HG03060 (cell line): ENCODE data around the gene TUBA1A.
"Not testable (repeated sequence)": the region's sequence is repeated elsewhere in the genome, so short reads cannot be mapped to it uniquely, and the experiment has no call there.

Experiments
- ATAC-seq: cut with Tn5 transposase; IDR thresholded peaks from one replicate; pipeline ENCODE4 v1.9.1; 2021; ENCODE audit warnings: low read depth, moderate number of reproducible peaks; ENCODE audit not compliant: unreplicated experiment

The TUBA1A gene

DNA sequence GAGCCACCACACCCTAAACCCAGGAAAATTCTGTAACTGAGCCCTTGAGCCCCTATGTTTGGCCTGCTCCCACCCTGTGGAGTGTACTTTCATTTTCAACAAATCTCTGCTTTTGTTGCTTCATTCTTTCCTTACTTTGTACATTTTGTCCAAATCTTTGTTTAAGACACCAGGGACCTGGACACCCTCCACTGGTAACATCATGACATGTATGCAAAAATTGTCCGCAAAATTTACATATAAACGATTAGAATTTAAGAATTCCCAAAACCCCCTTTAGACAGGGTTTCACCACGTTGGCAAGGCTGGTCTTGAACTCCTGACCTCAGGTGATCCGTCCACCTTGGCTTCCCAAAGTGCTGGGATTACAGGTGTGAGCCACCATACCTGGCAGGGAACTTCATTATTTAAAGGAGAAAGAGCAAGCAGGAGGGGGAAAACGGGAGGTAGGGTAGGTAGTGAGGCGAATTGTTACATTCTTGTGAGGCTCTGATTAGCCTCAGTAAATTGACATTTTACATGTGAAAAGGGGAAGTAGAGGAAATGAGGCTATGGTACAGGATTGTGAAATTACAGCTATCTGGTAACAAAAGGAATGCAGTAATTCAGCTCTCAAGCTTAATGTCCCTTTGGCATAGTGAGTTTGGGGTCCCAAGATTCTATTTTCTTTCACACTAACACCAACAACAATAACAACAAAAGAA lies 27.6 kb downstream of the TUBA1A start:
- ATAC-seq = no peak

DNA sequence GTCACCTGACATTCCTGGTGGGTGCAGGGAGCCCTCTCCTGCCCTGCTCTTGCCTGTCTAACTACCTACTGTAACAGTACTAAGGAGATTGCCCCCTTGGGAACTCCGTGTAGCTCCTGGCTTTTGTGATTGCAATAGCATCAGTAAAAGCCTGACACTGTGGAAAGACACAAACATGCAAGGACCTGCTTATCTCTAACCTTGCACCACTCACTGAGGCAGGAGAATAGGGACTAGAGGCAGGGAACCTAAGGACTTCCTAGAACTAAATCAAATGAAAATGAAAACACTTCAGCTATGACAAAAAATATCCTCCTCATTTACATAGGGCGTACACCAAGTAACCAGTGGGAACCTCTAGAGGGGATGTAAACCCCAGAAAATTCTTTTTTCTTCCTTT lies 28.5 kb downstream of the TUBA1A start:
- ATAC-seq = no peak

- ATAC-seq = no peak
These were observed 34.7 kb downstream of the TUBA1A start for GRCh38 chr12:49154221-49154620.

DNA sequence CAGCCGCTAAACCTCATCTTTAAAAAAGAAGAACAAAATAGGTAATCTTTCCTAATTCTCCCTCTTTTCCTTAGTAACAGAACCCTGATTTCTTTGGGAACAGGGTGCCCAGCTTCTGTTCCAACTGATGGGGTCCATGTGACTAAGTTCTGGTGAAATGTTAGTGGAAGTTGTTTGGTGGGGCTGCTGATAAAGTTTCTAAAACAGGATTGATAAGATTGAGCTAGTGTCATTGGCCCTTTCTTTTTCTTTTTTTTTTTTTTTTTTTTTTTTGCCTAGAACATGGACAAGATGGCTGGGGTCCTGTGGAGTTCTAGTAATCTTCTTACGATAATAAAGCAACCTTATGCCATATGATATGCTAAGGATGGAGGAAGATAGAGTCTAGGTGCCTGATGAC lies 41.5 kb downstream of the TUBA1A start:
- no peak for ATAC-seq

- no peak for ATAC-seq
These were observed 42.5 kb downstream of the TUBA1A start for GRCh38 chr12:49146406-49146805.

DNA sequence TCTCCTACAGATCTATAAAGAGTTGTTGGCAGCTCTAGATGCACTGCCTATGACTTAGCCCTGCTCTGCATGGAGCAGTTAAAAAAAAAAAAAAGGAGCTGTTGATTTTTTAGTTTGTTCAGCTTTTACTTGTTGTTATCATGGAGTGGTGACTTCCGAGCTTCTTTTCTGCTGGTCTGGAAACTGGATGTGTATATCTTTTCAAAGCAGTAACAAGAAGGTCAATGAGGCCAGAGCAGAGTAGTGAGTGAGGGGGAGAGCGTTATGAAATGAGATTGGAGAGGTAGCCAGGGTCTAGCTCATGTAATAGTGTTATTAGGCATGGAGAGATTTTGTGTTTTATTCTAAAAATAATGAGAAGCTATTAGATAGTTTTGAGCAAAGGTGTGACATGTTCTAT lies 44.5 kb downstream of the TUBA1A start:
- no peak for ATAC-seq

DNA sequence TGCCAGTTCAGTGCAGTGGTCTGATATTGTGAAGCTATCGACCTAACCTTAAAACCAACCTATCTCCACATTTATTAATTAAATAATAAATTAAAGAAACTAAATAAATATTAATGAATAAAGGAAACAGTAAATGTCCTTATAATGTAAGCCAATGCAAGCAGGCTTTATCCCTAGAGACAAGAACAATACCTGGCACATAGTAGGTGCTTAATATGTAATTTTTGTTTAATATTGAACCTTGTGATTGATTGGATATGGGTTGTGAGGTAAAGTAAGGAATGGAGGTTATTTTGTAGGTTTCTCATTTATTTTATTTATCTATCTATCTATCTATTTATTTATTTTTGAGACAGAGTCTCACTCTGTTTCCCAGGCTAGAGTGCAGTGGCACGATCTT lies 49.9 kb downstream of the TUBA1A start:
- ATAC-seq = no peak

DNA sequence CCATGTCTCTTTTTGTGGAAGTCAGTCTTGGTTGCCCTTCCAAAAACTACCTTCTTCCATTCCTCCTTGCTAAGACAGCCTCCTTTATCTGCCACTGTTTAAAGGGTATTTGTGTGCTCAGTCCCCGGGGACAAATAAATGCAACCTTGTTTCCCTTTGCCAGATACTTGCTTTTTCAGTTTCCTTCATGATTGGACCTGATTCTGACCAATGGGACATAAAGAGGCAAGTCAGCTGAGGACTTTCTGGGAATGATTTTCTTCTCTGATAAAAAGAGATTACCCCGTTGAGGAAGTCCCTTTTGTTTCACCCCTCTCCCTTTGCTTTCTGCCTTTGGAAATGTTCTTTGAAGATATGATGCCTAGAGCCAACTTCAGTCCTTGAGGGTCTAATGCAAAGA lies 50.3 kb downstream of the TUBA1A start:
- ATAC-seq = no peak

DNA sequence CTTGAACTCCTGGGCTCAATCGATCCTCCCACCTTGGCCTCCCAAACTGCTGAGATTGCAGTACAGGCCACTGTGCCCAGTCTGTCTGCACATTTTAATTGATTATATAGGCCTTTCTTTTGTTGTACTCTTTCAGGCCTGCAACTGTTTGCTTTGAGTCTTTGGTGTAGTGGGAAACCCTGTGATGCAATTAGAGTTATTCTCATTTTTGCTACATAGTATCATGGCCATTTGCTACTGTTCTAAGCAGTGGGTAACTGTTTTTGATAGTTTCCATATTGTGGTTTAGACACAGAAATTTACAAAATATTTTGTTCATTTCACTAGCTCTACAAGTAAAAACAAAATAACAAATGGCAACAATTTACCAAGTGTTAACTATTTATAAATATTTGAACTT lies 51.4 kb downstream of the TUBA1A start:
- no peak for ATAC-seq

DNA sequence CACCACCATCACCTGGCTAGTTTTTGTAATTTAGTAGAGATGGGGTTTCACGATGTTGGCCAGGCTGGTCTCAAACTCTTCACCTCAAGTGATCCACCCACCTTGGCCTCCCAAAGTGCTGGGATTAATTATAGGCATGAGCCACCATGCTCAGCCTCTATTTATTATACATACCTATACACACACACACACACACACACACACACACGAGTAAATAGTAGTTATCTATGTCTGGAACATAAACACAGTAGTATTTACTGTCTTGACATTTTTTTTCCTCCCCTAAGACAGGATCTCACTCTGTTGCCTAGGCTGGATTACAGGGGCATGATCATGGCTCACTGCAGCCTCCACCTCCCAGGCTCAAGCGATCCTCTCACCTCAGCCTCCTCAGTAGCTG lies 51.9 kb downstream of the TUBA1A start:
- not testable (repeated sequence) for ATAC-seq
